Neural cell (in vitro differentiated cells): ENCODE measurements around the gene EFCAB13. TPM values are rescaled to one million over a fixed set of nuclear protein-coding genes. Genes with fewer than 3 reads are reported as not detected.

Source experiments
- H2AFZ ChIP-seq: fragments of 200-600, 300-800 bp; sonication (generic), shearing (Covaris generic); 2 replicates; pipeline ENCODE4 v1.6.0; 2014; ENCODE audit warnings: low read depth, mild to moderate bottlenecking, antibody characterized with exemption, low read length, moderate library complexity
- H3F3A ChIP-seq: fragments of 200-600 bp; shearing (Covaris generic); 2 replicates; pipeline ENCODE4 v1.6.1; 2016; ENCODE audit warnings: mild to moderate bottlenecking, moderate library complexity, mixed read lengths, antibody characterized with exemption, low read length; ENCODE audit not compliant: insufficient read depth, poor library complexity, severe bottlenecking
- H3K27ac ChIP-seq: fragments of 200-600, 300-800 bp; sonication (generic), shearing (Covaris generic); 2 replicates; pipeline ENCODE4 v1.5.1; 2014; ENCODE audit warnings: mild to moderate bottlenecking, low read length, moderate library complexity
- H3K27me3 ChIP-seq: fragments of 300-800, 200-600 bp; sonication (generic), shearing (Covaris generic); 2 replicates; pipeline ENCODE4 v1.6.0; 2014; ENCODE audit warnings: mild to moderate bottlenecking, low read depth, low read length, moderate library complexity; ENCODE audit not compliant: insufficient read depth
- H3K36me3 ChIP-seq: fragments of 300-800, 200-600 bp; sonication (generic), shearing (Covaris generic); 2 replicates; pipeline ENCODE4 v1.5.1; 2014; ENCODE audit warnings: mild to moderate bottlenecking, antibody characterized with exemption, low read length, moderate library complexity; ENCODE audit not compliant: insufficient read depth
- H3K4me2 ChIP-seq: fragments of 300-800, 200-600 bp; sonication (generic), shearing (Covaris generic); 2 replicates; pipeline ENCODE4 v1.6.0; 2014; ENCODE audit warnings: mild to moderate bottlenecking, low read length
- H3K4me3 ChIP-seq: fragments of 300-800, 200-600 bp; sonication (generic), shearing (Covaris generic); 2 replicates; pipeline ENCODE4 v1.5.1; 2014; ENCODE audit warnings: mild to moderate bottlenecking, low read length, moderate library complexity
- H3K79me2 ChIP-seq: fragments of 200-600 bp; shearing (Covaris generic); replicated peaks from 2 replicates; pipeline ENCODE4 v1.6.0; 2014; ENCODE audit warnings: mild to moderate bottlenecking, low read length, moderate library complexity; ENCODE audit not compliant: insufficient read depth
- H3K9ac ChIP-seq: fragments of 300-800, 200-600 bp; sonication (generic), shearing (Covaris generic); 2 replicates; pipeline ENCODE4 v1.6.1; 2016; ENCODE audit warnings: mild to moderate bottlenecking, low read length, mixed read lengths
- H3K9me2 ChIP-seq: fragments of 200-600 bp; shearing (Covaris generic); 2 replicates; pipeline ENCODE4 v1.6.1; 2016; ENCODE audit warnings: mild to moderate bottlenecking, low read length, mixed read lengths; ENCODE audit not compliant: insufficient read depth
- H3K9me3 ChIP-seq: fragments of 200-600, 300-800 bp; sonication (generic), shearing (Covaris generic); 2 replicates; pipeline ENCODE4 v1.6.1; 2016; ENCODE audit warnings: mild to moderate bottlenecking, mixed run types, low read length, moderate library complexity, mixed read lengths
- H4K20me1 ChIP-seq: fragments of 200-600 bp; shearing (Covaris generic); 2 replicates; pipeline ENCODE4 v1.6.1; 2016; ENCODE audit warnings: mild to moderate bottlenecking, mixed run types; ENCODE audit not compliant: insufficient read depth
- CTCF ChIP-seq: fragments of 450-650 bp; IDR thresholded peaks from 2 replicates; pipeline ENCODE4 v1.5.1; 2014; ENCODE audit warnings: antibody characterized with exemption, mild to moderate bottlenecking, moderate library complexity; ENCODE audit not compliant: poor library complexity, severe bottlenecking
- EP300 ChIP-seq: fragments of 450-650 bp; conservative IDR thresholded peaks from 2 replicates; pipeline ENCODE4 v1.6.1; 2014; ENCODE audit warnings: antibody characterized with exemption, mild to moderate bottlenecking, moderate library complexity; ENCODE audit not compliant: poor library complexity, severe bottlenecking
- EZH2 ChIP-seq: fragments of 200-600, 300-800 bp; shearing (Covaris generic), sonication (generic); IDR thresholded peaks from 2 replicates; pipeline ENCODE4 v1.6.1; 2014; ENCODE audit warnings: antibody characterized with exemption, low read length, borderline replicate concordance, mild to moderate bottlenecking; ENCODE audit not compliant: insufficient read depth, poor library complexity, severe bottlenecking
- MXI1 ChIP-seq: fragments of 450-650 bp; conservative IDR thresholded peaks from 2 replicates; pipeline ENCODE4 v1.6.1; 2014; ENCODE audit warnings: antibody characterized with exemption, mild to moderate bottlenecking; ENCODE audit not compliant: poor library complexity, severe bottlenecking
- POLR2AphosphoS5 ChIP-seq: IDR thresholded peaks from 2 replicates; pipeline ENCODE4 v1.6.1; 2012
- RAD21 ChIP-seq: fragments of 450-650 bp; conservative IDR thresholded peaks from 2 replicates; pipeline ENCODE4 v1.6.1; 2014; ENCODE audit warnings: antibody characterized with exemption, mild to moderate bottlenecking, moderate library complexity
- REST ChIP-seq: IDR thresholded peaks from 2 replicates; pipeline ENCODE4 v1.6.1; 2012; ENCODE audit warnings: borderline replicate concordance
- SMC3 ChIP-seq: fragments of 450-650 bp; conservative IDR thresholded peaks from 2 replicates; pipeline ENCODE4 v1.6.1; 2014; ENCODE audit warnings: antibody characterized with exemption, mild to moderate bottlenecking, moderate library complexity; ENCODE audit not compliant: poor library complexity
- TAF1 ChIP-seq: IDR thresholded peaks from 2 replicates; pipeline ENCODE4 v1.6.1; 2012; ENCODE audit warnings: low read depth
- polyA plus RNA-seq: library from polyadenylated mRNA; depleted of rRNA; stranded (reverse); fragments of >200 nt; gene quantifications from 2 replicates; pipeline ENCODE4 v1.2.3, GENCODE V29; 2014

The EFCAB13 gene
- polyA plus RNA-seq, 1 donor from 2014 or later: 2.2 TPM

GRCh38 chr17:47278561-47278960 lies 45.2 kb upstream of the EFCAB13 start:
- Histone ChIP-seq H3F3A (no peaks in the 10 kb centered on the region), H3K9me2 (no peaks in the 10 kb centered on the region), H3K4me2 (no peak overlapping the region), H3K4me3 (no peak overlapping the region), H4K20me1 (no peaks in the 10 kb centered on the region), H2AFZ (no peak overlapping the region), H3K9me3 (no peaks in the 10 kb centered on the region), H3K36me3 (no peaks in the 10 kb centered on the region), H3K9ac (no peak overlapping the region), H3K27me3 (no peaks in the 10 kb centered on the region), H3K27ac (no peak overlapping the region), H3K79me2 (no peaks in the 10 kb centered on the region)
- no peak for TF ChIP-seq MXI1
- TF ChIP-seq TAF1: no peak
- no peak for TF ChIP-seq EP300
- TF ChIP-seq CTCF: no peak
- no peak for TF ChIP-seq RAD21
- TF ChIP-seq REST: no peak
- TF ChIP-seq SMC3: no peak
- TF ChIP-seq EZH2: no peak
- no peak for TF ChIP-seq POLR2AphosphoS5

- Histone ChIP-seq H3F3A (no peaks in the 10 kb centered on the region), H3K4me3 (no peak overlapping the region), H3K4me2 (no peak overlapping the region), H3K27ac (no peak overlapping the region), H3K9me2 (no peaks in the 10 kb centered on the region), H3K27me3 (no peaks in the 10 kb centered on the region), H3K9ac (no peak overlapping the region), H3K9me3 (no peaks in the 10 kb centered on the region), H3K79me2 (no peaks in the 10 kb centered on the region), H4K20me1 (no peaks in the 10 kb centered on the region), H2AFZ (no peak overlapping the region), H3K36me3 (no peaks in the 10 kb centered on the region)
- TF ChIP-seq POLR2AphosphoS5 (no peak), MXI1 (no peak), RAD21 (no peak)
Measured at GRCh38 chr17:47279062-47279801, 44.5 kb upstream of the EFCAB13 start.
